Vagina (tissue), 2 donors: ENCODE results near the gene CDHR3.

Experiments
- CTCF ChIP-seq, 3 experiments: fragments of 450-650 bp in 2 of 3; fragments of 200-600 bp in 1 of 3; sonication (generic) in 1 of 3; IDR thresholded peaks; one replicate each; pipeline ENCODE4 v1.5.1; 2017 to 2019; ENCODE audit warnings: antibody characterized with exemption in 3 of 3, mild to moderate bottlenecking in 2 of 3, moderate library complexity in 2 of 3
- POLR2A ChIP-seq, 2 donors: fragments of 450-650 bp; IDR thresholded peaks; one replicate each; pipeline ENCODE4 v1.6.1; 2017; ENCODE audit warnings: antibody characterized with exemption in 2 of 2, mild to moderate bottlenecking in 2 of 2, moderate library complexity in 2 of 2
- POLR2AphosphoS5 ChIP-seq, 2 donors: sonication (generic); formaldehyde crosslinking; IDR thresholded peaks; one replicate each; pipeline ENCODE4 v1.9.0; 2017; ENCODE audit warnings: antibody characterized with exemption in 2 of 2, mild to moderate bottlenecking in 2 of 2, low read depth in 1 of 2; ENCODE audit not compliant: insufficient read depth in 1 of 2

GRCh38 chr7:106006906-106007305 is 43.8 kb downstream of the CDHR3 start:
- no peak for TF ChIP-seq CTCF (IDR thresholded peaks at IDR 0.05)
- no peak for TF ChIP-seq POLR2A (IDR thresholded peaks at IDR 0.05)
- no peak for TF ChIP-seq POLR2AphosphoS5 (IDR thresholded peaks at IDR 0.05; ENCODE audit: insufficient read depth in 1 of 2, low read depth in 1 of 2)
